ENCODE measurements around the gene FHL3. TPM values are rescaled to one million over a fixed set of nuclear protein-coding genes. Genes with fewer than 3 reads are reported as not detected.

The FHL3 gene
- total and polyA plus RNA-seq, 4 donors: 1.7 to 4.2 (median 2.8) TPM

DNA sequence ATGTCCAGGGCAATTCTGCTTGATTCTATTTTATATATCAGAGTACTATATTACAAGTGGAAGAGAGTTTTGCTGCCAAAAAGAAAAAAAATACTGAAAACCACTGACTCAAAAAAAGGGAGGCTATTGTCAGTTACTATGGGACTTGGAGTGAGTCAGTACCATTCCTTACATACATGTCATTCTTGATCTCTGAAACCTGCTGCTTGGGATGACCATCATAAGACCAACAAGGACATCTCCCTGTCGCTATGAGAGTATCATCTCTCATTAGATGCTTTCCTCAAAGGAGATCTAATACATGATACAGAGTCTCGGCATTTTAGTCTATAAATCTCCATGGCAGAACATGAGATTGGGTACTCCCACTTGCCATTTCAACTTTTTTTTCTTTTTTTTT, 46.6 kb downstream of the FHL3 start:
- Histone ChIP-seq H3K9ac (ENCODE audit: low read depth in 1 of 2, low read length in 2 of 2) (no peak overlapping the region), H3K27me3 (ENCODE audit: control insufficient read depth in 4 of 4, insufficient read depth in 4 of 4, low read length in 3 of 4) (no peaks in the 10 kb centered on the region), H3K27ac (ENCODE audit: low read depth in 1 of 2, low read length in 2 of 2) (no peak overlapping the region), H3K9me3 (ENCODE audit: control insufficient read depth in 4 of 4, low read length in 3 of 4) (no peaks in the 10 kb centered on the region), H3K4me3 (ENCODE audit: low read depth in 1 of 3, low read length in 3 of 3) (no peak overlapping the region), H3K4me1 (ENCODE audit: control insufficient read depth in 4 of 4, insufficient read depth in 4 of 4, low read length in 3 of 4) (no peaks in the 10 kb centered on the region), H3K36me3 (ENCODE audit: control insufficient read depth in 4 of 4, insufficient read depth in 3 of 4, low read depth in 1 of 4, low read length in 3 of 4) (peaks cover 7 to 46% (median 30%) of the 10 kb centered on the region in 4 donors)
- no peak for DNase-seq (ENCODE audit: low spot score)
- TF ChIP-seq HNF4A (conservative IDR thresholded peaks at IDR 0.05): no peak
- no peak for TF ChIP-seq NR2F2 (IDR thresholded peaks at IDR 0.05)
- no peak for TF ChIP-seq GABPA (IDR thresholded peaks at IDR 0.05 in 1 of 2, conservative IDR thresholded peaks at IDR 0.05 in 1 of 2)
- TF ChIP-seq, protein P1, sequence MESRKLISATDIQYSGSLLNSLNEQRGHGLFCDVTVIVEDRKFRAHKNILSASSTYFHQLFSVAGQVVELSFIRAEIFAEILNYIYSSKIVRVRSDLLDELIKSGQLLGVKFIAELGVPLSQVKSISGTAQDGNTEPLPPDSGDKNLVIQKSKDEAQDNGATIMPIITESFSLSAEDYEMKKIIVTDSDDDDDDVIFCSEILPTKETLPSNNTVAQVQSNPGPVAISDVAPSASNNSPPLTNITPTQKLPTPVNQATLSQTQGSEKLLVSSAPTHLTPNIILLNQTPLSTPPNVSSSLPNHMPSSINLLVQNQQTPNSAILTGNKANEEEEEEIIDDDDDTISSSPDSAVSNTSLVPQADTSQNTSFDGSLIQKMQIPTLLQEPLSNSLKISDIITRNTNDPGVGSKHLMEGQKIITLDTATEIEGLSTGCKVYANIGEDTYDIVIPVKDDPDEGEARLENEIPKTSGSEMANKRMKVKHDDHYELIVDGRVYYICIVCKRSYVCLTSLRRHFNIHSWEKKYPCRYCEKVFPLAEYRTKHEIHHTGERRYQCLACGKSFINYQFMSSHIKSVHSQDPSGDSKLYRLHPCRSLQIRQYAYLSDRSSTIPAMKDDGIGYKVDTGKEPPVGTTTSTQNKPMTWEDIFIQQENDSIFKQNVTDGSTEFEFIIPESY (IDR thresholded peaks at IDR 0.05): no peak
- TF ChIP-seq EGR1 (IDR thresholded peaks at IDR 0.05; ENCODE audit: low read depth in 2 of 2): no peak
- TF ChIP-seq, protein P2, sequence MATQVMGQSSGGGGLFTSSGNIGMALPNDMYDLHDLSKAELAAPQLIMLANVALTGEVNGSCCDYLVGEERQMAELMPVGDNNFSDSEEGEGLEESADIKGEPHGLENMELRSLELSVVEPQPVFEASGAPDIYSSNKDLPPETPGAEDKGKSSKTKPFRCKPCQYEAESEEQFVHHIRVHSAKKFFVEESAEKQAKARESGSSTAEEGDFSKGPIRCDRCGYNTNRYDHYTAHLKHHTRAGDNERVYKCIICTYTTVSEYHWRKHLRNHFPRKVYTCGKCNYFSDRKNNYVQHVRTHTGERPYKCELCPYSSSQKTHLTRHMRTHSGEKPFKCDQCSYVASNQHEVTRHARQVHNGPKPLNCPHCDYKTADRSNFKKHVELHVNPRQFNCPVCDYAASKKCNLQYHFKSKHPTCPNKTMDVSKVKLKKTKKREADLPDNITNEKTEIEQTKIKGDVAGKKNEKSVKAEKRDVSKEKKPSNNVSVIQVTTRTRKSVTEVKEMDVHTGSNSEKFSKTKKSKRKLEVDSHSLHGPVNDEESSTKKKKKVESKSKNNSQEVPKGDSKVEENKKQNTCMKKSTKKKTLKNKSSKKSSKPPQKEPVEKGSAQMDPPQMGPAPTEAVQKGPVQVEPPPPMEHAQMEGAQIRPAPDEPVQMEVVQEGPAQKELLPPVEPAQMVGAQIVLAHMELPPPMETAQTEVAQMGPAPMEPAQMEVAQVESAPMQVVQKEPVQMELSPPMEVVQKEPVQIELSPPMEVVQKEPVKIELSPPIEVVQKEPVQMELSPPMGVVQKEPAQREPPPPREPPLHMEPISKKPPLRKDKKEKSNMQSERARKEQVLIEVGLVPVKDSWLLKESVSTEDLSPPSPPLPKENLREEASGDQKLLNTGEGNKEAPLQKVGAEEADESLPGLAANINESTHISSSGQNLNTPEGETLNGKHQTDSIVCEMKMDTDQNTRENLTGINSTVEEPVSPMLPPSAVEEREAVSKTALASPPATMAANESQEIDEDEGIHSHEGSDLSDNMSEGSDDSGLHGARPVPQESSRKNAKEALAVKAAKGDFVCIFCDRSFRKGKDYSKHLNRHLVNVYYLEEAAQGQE (IDR thresholded peaks at IDR 0.05): no peak
- TF ChIP-seq, protein P3, sequence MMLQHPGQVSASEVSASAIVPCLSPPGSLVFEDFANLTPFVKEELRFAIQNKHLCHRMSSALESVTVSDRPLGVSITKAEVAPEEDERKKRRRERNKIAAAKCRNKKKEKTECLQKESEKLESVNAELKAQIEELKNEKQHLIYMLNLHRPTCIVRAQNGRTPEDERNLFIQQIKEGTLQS (IDR thresholded peaks at IDR 0.05): no peak
- no peak for TF ChIP-seq TAF1 (conservative IDR thresholded peaks at IDR 0.05)
- TF ChIP-seq, protein P4, sequence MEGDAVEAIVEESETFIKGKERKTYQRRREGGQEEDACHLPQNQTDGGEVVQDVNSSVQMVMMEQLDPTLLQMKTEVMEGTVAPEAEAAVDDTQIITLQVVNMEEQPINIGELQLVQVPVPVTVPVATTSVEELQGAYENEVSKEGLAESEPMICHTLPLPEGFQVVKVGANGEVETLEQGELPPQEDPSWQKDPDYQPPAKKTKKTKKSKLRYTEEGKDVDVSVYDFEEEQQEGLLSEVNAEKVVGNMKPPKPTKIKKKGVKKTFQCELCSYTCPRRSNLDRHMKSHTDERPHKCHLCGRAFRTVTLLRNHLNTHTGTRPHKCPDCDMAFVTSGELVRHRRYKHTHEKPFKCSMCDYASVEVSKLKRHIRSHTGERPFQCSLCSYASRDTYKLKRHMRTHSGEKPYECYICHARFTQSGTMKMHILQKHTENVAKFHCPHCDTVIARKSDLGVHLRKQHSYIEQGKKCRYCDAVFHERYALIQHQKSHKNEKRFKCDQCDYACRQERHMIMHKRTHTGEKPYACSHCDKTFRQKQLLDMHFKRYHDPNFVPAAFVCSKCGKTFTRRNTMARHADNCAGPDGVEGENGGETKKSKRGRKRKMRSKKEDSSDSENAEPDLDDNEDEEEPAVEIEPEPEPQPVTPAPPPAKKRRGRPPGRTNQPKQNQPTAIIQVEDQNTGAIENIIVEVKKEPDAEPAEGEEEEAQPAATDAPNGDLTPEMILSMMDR (IDR thresholded peaks at IDR 0.05; ENCODE audit: low read depth, low read length, missing input control): no peak
- no peak for TF ChIP-seq FOXA1 (IDR thresholded peaks at IDR 0.05)
- TF ChIP-seq FOXA2 (IDR thresholded peaks at IDR 0.05): no peak
- no peak for TF ChIP-seq RXRA (IDR thresholded peaks at IDR 0.05)
- whole genome bisulfite sequencing: 95% methylated on average over 2 of the region's 2 CpGs

DNA sequence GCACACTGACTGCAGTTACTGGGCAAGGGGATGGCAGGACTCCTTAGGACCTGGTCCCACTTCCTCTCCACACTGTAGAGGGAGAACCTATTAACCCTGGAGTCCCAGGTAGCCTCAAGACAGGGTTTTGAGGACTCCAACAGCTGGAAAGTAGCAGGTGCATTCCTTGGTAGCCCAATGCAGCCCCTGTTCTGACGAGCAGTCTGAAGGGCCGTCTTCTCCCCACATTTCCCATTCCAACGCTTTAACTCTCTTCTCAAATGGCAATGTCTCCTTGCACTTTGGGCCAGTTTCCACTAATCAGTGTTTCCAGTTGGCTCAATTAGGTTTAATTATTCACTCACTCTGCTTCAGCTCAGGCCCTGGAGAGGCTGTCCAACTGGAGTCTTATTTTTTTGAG, 49.6 kb downstream of the FHL3 start:
- no peak for DNase-seq (ENCODE audit: low spot score)
- H3K4me3 ChIP-seq (ENCODE audit: low read depth in 1 of 3, low read length in 3 of 3): no peak overlapping the region
- no peaks in the 10 kb centered on the region for H3K9me3 ChIP-seq (ENCODE audit: control insufficient read depth in 4 of 4, low read length in 3 of 4)
- TF ChIP-seq FOXA2 (IDR thresholded peaks at IDR 0.05) (no peak), RXRA (IDR thresholded peaks at IDR 0.05) (no peak), RAD21 (IDR thresholded peaks at IDR 0.05) (no peak), HNF4G (IDR thresholded peaks at IDR 0.05) (no peak), YY1 (IDR thresholded peaks at IDR 0.05) (no peak)
- TF ChIP-seq, protein P4 (IDR thresholded peaks at IDR 0.05; ENCODE audit: low read depth, low read length, missing input control): no peak
- no peak overlapping the region for H3K27ac ChIP-seq (ENCODE audit: low read depth in 1 of 2, low read length in 2 of 2)
- 72% methylated on average over 3 of the region's 3 CpGs for WGBS
- H3K9ac ChIP-seq (ENCODE audit: low read depth in 1 of 2, low read length in 2 of 2): no peak overlapping the region
- H3K4me1 ChIP-seq (ENCODE audit: control insufficient read depth in 4 of 4, insufficient read depth in 4 of 4, low read length in 3 of 4): no peaks in the 10 kb centered on the region
- H3K27me3 ChIP-seq (ENCODE audit: control insufficient read depth in 4 of 4, insufficient read depth in 4 of 4, low read length in 3 of 4): no peaks in the 10 kb centered on the region
- peaks cover 5 to 34% (median 27%) of the 10 kb centered on the region in 4 donors for H3K36me3 ChIP-seq (ENCODE audit: control insufficient read depth in 4 of 4, insufficient read depth in 3 of 4, low read depth in 1 of 4, low read length in 3 of 4)
